GM12892 (cell line): ENCODE measurements around the gene PRDX3.

Source experiments
- POLR2A ChIP-seq: IDR thresholded peaks from 2 replicates; pipeline ENCODE4 v1.6.1; 2011; ENCODE audit warnings: low read depth, low read length, control low read depth
- POLR2AphosphoS5 ChIP-seq: IDR thresholded peaks from 2 replicates; pipeline ENCODE4 v1.6.1; 2011; ENCODE audit warnings: low read depth, low read length, control low read depth

GRCh38 chr10:119217401-119217800 lies 38.8 kb upstream of the PRDX3 start:
- no peak for TF ChIP-seq POLR2AphosphoS5
- no peak for TF ChIP-seq POLR2A
